ENCODE data around the gene ZBTB25.

DNA sequence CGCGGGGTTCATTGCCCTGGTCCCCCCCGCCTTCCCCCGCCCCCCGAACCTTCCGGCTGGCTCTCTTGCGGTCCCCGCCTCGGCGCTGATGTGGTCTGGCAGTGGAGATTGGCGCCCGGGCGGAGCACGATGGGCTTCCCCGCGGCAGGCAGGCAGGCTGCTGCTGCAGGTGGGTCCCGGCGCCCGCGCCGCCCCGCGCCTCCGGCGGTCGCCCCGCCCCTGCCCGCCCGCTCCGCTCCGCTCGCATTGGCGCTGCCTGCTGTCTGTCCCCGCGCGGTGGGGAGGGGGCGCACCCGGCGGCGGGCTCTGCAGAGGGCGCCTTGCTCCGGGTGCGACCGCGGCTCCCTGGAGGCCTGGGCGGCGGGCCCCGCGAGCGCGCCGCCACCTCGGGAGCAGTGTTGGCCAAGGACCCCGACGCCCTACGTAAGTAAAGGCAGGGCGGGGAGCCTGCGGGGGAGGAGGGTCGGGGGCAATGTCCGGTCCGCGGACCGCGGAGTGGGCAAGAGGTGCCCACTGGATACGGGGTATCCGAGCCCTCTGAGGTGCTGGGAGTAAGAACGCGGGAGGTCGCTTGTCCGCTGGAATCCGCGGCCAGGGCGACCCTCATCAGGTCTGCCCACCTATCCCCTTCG is 38.3 kb downstream of the ZBTB25 start, which contains the start of gene AKAP5:
- TF ChIP-seq, protein P1, sequence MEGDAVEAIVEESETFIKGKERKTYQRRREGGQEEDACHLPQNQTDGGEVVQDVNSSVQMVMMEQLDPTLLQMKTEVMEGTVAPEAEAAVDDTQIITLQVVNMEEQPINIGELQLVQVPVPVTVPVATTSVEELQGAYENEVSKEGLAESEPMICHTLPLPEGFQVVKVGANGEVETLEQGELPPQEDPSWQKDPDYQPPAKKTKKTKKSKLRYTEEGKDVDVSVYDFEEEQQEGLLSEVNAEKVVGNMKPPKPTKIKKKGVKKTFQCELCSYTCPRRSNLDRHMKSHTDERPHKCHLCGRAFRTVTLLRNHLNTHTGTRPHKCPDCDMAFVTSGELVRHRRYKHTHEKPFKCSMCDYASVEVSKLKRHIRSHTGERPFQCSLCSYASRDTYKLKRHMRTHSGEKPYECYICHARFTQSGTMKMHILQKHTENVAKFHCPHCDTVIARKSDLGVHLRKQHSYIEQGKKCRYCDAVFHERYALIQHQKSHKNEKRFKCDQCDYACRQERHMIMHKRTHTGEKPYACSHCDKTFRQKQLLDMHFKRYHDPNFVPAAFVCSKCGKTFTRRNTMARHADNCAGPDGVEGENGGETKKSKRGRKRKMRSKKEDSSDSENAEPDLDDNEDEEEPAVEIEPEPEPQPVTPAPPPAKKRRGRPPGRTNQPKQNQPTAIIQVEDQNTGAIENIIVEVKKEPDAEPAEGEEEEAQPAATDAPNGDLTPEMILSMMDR (IDR thresholded peaks at IDR 0.05), result no peak
- TF ChIP-seq POLR2A (IDR thresholded peaks at IDR 0.05) (no peak), POLR2AphosphoS5 (IDR thresholded peaks at IDR 0.05) (no peak)

Measured in transverse colon (tissue), 4 donors.